GM19035 (cell line): ENCODE data around the gene ICAM1.

Experiments
- ATAC-seq: cut with Tn5 transposase; IDR thresholded peaks from one replicate; pipeline ENCODE4 v1.9.1; 2021; ENCODE audit not compliant: unreplicated experiment

The ICAM1 gene

GRCh38 chr19:10243606-10244005, 27.3 kb upstream of the ICAM1 start:
- ATAC-seq, result no peak

- no peak for ATAC-seq
Observed at GRCh38 chr19:10245189-10245939, 25.6 kb upstream of the ICAM1 start.

GRCh38 chr19:10246511-10246910, 24.4 kb upstream of the ICAM1 start:
- no peak for ATAC-seq

GRCh38 chr19:10251792-10252694, 18.9 kb upstream of the ICAM1 start, which contains the start of gene MRPL4:
TSS of gene MRPL4 (plus strand) at chr19:10252214. CDS start at chr19:10252254, 40 bp downstream.
- ATAC-seq, result peak; percentile 91

GRCh38 chr19:10252707-10253106, 18.2 kb upstream of the ICAM1 start:
- no peak for ATAC-seq

- no peak for ATAC-seq
Observed at GRCh38 chr19:10254244-10254643, 16.7 kb upstream of the ICAM1 start.

GRCh38 chr19:10255358-10255757, 15.6 kb upstream of the ICAM1 start:
- no peak for ATAC-seq

GRCh38 chr19:10256551-10256950, 14.4 kb upstream of the ICAM1 start:
- no peak for ATAC-seq

GRCh38 chr19:10256970-10257615, 13.8 kb upstream of the ICAM1 start:
- ATAC-seq, result no peak

GRCh38 chr19:10258080-10258710, 12.7 kb upstream of the ICAM1 start:
- no peak for ATAC-seq

- no peak for ATAC-seq
Observed at GRCh38 chr19:10259162-10259905, 11.6 kb upstream of the ICAM1 start.

GRCh38 chr19:10260141-10260584, 10.8 kb upstream of the ICAM1 start:
- ATAC-seq, result no peak

- ATAC-seq, result no peak
Observed at GRCh38 chr19:10262771-10263170, 8.1 kb upstream of the ICAM1 start.

GRCh38 chr19:10266706-10267105, 4.2 kb upstream of the ICAM1 start:
- ATAC-seq, result no peak

- no peak for ATAC-seq
Observed at GRCh38 chr19:10268071-10268470, 2.8 kb upstream of the ICAM1 start.

- peak; percentile 40 for ATAC-seq
Observed at GRCh38 chr19:10269333-10270179, 1.4 kb upstream of the ICAM1 start.

GRCh38 chr19:10270180-10270615, 722 bp upstream of the ICAM1 start:
- peak; percentile 44 for ATAC-seq

- peak; percentile 23 for ATAC-seq
Observed at GRCh38 chr19:10271543-10272086, 695 bp downstream of the ICAM1 start.

- ATAC-seq, result no peak
Observed at GRCh38 chr19:10274589-10274988, 3.7 kb downstream of the ICAM1 start.
